GM19099 (cell line): ENCODE results near the gene TMEM59.

Experiments used
- POLR2A ChIP-seq: IDR thresholded peaks from 3 replicates; pipeline ENCODE4 v1.6.1; 2011; ENCODE audit warnings: low read depth; ENCODE audit not compliant: insufficient read length; ENCODE audit errors: extremely low read depth

TMEM59 gene

GRCh38 chr1:54007613-54008012 is 45.4 kb downstream of the TMEM59 start:
- no peak for TF ChIP-seq POLR2A

GRCh38 chr1:54006508-54006907 is 46.5 kb downstream of the TMEM59 start:
- no peak for TF ChIP-seq POLR2A

- TF ChIP-seq POLR2A: no peak
Observed at GRCh38 chr1:54004481-54005049, 48.4 kb downstream of the TMEM59 start.

GRCh38 chr1:54003249-54003646 is 49.8 kb downstream of the TMEM59 start:
- no peak for TF ChIP-seq POLR2A

GRCh38 chr1:54002544-54003248 is 50.3 kb downstream of the TMEM59 start:
- no peak for TF ChIP-seq POLR2A

- no peak for TF ChIP-seq POLR2A
Observed at GRCh38 chr1:54001591-54001990, 51.4 kb downstream of the TMEM59 start.

- no peak for TF ChIP-seq POLR2A
Observed at GRCh38 chr1:53999920-54000319, 53.1 kb downstream of the TMEM59 start.

- TF ChIP-seq POLR2A: no peak
Observed at GRCh38 chr1:53998223-53998622, 54.8 kb downstream of the TMEM59 start.

- TF ChIP-seq POLR2A: no peak
Observed at GRCh38 chr1:53995683-53996082, 57.3 kb downstream of the TMEM59 start.

GRCh38 chr1:53992085-53992874 is 60.7 kb downstream of the TMEM59 start:
- no peak for TF ChIP-seq POLR2A

GRCh38 chr1:53987880-53988279 is 65.1 kb downstream of the TMEM59 start:
- no peak for TF ChIP-seq POLR2A

GRCh38 chr1:53986458-53986857 is 66.5 kb downstream of the TMEM59 start:
- no peak for TF ChIP-seq POLR2A

GRCh38 chr1:53984726-53985125 is 68.3 kb downstream of the TMEM59 start:
- TF ChIP-seq POLR2A: no peak

- TF ChIP-seq POLR2A: no peak
Observed at GRCh38 chr1:53982763-53983104, 70.3 kb downstream of the TMEM59 start.

GRCh38 chr1:53982034-53982762 is 70.8 kb downstream of the TMEM59 start:
- no peak for TF ChIP-seq POLR2A
